Stimulated activated CD4-positive, alpha-beta T cell treated with anti-CD3 and anti-CD28 coated beads, Interleukin-1b, Interleukin-23, amount 100 ng/mL, for 4 hours (primary cell): Measurements from ENCODE around the gene MLPH.
"Not testable (repeated sequence)": the region's sequence is repeated elsewhere in the genome, so short reads cannot be mapped to it uniquely, and the experiment has no call there.

ENCODE experiments used
- DNase-seq, 2 donors: peaks; one replicate each; pipeline ENCODE4 v3.0.0-alpha.2; 2020; ENCODE audit warnings: low read depth in 2 of 2

Gene MLPH

DNA sequence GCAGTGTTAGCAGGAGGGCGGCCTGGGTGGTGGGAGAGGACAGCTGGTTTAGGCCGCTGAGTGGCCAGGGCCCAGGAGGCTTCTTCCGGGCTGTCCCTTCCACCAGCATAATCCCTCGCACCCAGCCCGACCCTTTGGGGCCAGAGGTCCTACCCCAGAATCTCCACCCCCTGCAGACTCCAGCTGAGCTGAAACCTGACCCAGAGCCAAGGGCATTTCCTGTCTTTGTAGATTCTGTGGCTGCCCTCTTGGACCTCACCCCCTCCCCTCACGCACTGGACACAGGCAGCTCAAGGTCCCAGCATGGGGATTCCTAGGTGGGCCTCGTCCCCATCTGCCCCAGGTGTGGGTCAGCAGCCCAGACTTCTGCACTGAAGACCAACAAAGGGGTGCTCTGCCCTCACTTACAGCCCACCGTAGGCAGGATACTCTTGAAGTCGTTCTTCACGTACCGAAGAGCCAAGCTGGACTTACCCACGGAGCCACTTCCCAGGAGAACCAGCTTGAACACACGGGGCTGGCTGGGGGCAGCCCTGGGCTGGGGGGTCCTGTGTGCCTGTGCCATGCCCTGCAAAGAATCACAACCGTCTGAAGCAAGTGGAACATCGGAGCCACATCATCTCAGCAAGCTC lies 98.7 kb downstream of the MLPH start:
- DNase-seq = no peak

DNA sequence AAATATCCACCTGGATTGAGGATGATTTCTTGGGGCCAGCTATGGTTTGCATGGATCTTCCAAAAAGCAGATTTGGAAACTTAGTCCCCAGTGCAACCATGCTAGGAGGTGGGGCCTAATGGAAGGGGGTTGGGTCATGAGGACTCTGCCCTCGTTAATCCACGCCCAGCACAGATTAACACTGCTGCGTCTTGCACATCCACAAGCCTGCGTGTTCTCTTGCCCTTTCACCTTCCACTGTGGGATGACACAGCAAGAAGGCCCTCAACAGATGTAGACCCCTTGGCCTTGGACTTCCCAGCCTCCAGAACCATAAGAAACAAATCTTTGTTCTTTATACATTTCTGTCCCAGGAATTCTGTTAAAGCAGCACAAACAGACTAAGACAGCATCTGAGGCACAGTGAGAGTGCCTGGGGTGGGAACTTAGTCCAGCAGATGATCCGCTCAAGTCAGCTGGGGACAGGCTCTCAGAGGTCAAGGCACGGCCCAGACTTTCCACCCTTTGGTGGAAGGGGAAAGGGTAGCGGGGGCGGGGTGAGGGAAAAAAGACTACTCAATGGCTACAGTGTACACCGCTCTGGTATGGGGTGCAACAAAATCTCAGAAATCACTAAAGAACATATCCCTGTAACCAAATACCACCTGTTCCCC lies 101.1 kb downstream of the MLPH start:
- no peak for DNase-seq

DNA sequence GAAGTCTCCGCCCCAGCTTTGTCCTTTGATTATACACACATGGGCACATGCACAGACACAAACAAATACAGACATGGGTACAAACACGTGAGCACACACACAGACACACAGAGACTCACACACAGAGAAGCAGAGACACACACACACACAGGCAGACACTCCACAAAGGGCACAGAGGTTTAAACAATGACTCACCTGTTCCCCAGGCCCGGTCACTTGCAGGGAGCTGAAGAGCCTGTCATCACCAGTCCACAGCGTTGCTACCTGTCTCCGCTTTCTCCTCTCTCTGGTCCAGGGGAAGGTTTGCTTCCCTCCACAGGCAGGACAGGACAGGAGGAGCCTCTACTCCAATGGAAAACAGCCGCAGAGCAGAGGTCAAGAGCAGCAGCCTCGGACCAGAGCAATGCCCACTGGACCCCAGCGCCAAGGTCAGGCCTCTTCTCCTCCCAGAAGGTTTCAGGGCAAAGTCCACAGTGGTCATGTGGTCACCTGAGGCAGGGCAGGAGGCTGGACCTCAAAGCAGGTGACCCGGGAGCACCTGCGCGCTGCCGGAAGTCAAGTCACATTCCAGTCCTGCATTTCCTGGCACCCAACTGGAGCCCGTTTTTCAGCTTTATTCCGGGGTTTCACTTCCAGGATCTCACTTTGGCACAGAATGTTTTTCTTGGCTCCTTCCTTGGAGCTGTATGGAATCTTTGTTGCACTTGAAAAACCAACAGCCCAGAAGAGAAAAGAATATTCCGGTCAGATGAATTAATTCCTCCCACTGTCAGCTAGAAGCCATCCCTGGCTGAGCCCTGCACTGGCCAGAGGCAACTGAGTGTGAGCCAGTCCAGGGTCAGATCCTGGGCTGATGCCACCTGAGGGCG lies 103.5 kb downstream of the MLPH start, which contains the start of gene RAB17:
TSS of gene RAB17 (minus strand) at position 463 of the 869 bp plus-strand sequence. CDS start 4,580 bp downstream, outside the sequence.
- DNase-seq = no peak

- DNase-seq = no peak
Measured at GRCh38 chr2:237591141-237591881, 104.3 kb downstream of the MLPH start.

GRCh38 chr2:237592425-237592980 lies 105.5 kb downstream of the MLPH start:
- no peak for DNase-seq

DNA sequence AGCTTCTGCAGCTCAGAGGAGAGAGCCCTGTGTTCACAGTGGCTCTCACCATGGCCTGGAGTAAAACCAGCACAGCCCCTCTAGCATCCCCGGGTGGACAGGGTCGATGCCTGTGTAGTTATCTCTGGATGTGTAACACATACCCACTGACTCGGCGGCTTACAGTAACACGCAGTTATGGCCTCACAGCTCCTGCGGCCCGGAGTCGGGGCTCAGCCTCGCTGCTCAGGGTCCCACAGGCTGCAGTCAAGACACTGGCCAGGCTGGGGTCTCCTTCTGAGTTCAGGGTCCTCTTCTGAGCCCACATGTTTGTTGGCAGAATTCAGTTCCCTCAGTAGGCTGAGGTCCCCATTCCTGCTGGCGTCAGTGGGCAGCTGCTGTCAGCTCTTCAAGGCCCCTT lies 106.0 kb downstream of the MLPH start:
- DNase-seq = no peak

GRCh38 chr2:237593596-237594320 lies 106.7 kb downstream of the MLPH start:
- DNase-seq = no peak

- DNase-seq = no peak
Measured at GRCh38 chr2:237594514-237594871, 107.4 kb downstream of the MLPH start.

DNA sequence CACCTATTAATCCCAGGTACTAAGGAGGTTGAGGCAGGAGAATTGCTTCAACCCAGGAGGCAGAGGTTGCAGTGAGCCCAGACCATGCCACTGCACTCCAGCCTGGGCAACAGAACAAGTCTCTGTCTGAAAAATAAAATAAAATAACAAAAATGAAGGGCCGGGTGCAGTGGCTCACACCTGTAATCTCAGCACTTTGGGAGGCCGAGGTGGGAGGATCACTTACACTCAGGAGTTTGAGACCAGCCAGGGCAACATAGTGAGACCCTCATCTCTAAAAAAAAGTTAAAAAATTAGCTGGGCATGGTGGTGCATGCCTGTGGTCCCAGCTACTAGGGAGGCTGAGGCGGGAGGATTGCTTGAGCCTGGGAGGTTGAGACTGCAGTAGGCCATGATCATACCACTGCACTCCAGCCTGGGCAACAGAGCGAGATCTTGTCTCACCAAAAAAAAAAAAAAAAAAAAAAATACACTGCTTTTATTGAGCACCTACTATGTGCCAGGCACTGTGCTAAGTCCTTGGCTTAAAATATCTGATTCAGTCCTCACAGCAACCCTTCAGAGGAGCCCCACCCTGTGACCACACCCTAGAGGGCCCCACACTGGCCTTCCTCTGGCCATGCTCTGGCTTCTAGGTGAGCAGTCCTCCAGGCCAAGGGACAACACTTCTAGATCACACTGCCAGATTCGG lies 108.9 kb downstream of the MLPH start:
- not testable (repeated sequence) for DNase-seq

DNA sequence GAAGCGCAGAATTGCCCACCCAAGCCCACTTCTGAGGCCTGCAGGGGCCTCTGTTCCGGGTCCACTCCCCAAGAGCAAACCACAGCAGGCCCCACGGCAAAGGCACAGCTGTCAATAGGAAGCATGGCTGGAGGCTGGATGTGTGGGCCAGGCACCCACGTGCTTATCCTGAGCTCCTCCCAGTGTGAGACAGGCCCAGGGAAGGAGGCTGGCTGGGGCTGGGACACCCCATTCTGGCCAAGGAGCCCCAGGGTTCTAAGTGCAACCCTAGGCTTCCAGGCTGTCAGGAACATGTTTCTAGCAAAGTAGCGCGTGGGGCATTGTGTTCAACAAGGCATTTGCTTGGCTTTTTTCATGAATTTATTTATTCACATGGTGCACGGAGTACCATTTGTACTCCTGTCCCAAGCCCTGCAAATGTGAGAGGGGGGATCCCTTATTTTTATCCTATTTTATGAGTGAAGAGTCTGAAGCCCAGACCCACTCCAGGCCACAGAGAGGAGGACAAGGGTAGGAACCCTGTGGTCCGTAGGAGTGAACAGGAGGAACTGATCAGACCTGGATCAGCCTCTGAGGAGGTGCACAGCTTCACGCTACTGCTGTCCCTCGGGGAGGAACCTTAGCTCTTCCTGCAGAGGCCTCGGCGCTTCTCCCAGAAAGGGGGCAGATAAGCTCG lies 109.6 kb downstream of the MLPH start:
- DNase-seq = no peak

DNA sequence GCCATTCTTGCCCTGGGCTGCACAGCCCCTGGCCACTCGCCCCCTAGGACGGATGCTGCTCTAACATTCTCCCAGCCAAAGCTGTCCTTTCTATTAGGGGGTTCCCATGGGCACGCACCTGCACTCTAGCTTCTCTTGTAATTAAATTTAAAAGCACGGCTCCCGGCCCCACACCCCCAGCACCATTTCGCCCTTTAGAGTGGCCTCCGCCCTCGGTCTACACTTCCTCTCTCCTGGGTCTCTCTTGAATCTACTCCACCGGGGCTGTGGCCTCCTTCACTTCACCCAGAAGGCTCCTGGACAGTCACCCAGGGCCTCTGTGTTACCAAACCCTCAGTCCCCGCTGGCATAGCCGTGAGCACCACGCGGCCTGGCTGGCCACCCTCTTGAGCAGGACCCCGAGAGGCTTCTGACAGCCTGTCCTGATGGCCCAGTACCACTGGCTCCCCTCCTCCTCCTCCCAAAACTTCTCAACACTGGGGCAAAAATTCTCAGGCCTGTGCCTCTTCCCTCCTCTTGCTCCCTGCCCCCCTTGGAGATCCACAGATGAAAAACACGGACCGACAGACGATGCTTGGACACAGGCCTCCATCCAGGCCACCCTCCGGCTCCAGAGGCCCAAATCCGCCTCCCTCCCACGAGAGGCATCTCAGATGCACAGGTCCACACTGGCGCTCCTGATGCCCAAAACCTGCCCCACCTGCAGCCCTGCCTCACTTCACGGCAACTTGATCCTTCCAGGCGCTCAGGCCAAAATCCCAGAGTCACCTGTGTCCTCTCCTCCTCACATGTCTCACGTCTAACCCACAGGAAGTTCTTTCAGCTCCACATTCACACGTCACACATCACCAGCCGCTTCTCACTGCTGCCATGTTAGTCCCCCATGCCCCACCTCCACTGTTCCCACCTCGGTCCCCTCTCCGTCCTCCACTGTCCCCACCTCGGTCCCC lies 110.4 kb downstream of the MLPH start:
- no peak for DNase-seq

DNA sequence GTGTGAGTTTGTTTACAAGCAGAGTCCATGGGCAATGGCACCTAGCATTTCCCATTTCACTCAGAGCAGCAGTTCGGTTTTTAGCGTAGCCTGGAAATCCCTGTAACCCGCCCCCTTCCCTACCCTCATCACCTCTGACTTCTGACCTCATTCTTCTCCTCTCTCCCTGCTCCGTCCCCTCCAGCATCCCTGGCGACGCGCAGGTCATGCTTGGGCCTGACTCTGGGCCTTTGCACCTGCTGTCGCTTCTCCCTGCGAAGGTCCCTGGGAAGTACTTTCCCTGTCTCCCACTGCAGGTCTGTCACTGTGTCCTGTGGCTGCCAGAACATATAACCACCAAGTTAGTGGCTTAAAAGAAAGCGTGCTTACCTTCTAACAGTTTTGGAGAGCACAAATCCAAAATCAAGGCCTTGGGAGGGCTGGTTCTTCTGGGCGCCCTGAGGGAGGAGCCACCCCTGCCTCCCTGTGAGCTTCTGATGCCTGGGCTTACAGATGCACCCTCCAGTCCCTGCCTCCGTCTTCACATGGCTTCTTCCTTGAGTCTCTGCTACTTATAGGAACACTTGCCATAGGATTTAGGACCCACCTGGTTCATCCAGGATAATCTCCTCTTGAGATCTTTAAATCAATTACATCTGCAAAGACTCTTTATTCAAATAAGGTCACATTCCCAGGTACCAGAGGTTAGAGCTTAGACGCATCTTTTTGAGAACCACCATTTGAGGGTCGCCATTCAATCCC lies 111.6 kb downstream of the MLPH start:
- DNase-seq = no peak

DNA sequence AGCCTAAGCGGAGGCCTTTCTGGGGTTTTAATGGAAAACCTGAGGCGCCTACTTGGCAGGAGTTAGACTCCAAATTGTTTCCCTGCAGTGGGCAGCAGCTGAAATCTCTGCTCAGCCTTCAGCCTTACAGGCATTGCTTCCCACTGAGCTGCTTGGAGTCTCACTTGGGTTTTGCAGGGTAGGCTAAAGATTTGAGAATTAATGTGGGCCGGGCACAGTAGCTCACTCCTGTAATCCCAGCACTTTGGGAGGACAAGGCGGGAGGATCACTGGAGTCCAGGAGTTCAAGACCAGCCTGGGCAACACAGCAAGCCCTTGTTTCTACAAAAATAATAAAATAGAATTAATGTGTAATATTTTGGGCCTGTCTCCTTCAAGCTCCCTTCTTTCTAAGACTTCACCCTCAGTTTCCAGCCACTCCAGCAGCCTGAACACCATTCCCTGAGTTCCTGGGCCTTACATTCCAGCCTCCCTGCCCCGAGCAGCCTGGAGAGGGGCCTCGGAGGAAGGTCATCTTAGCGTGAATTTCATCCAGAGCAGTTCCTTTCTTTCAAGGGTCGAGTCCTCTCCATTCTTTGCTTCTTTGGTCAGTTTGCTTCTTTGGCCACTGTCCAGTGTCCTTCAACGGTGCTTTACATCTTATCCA lies 112.5 kb downstream of the MLPH start:
- no peak for DNase-seq

GRCh38 chr2:237600205-237600846 lies 113.3 kb downstream of the MLPH start:
- no peak for DNase-seq

GRCh38 chr2:237601453-237602116 lies 114.5 kb downstream of the MLPH start:
- no peak for DNase-seq

DNA sequence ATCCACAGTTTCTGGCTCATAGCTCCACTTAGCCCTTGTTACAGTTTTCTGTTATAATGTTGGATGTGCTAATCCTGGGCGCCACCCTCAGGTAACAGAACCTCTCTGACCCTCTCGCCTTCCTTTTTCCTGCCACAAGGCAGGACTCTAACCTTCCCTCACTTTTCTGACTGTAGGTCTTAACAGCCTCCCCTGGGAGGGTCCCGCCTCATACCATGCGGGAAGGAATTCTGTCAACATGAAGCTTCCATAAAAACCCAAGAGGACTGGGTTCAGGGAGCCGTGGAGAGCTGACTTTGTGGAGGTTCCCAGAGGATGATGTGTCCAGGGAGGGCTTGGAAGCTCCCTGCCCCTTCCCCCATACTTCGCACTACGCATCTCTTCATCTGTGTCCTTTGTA lies 115.4 kb downstream of the MLPH start:
- DNase-seq = no peak
